NCI-H69 (cell line): ENCODE data around the gene RNASEL.
"Not testable (repeated sequence)": the region's sequence is repeated elsewhere in the genome, so short reads cannot be mapped to it uniquely, and the experiment has no call there.

Experiments used
- DNase-seq: peaks from one replicate; lab custom pipeline; 2025; lab: John Stamatoyannopoulos, UW

Gene RNASEL

GRCh38 chr1:182588500-182589396 is at the start of gene RNASEL:
RNASEL (minus strand) TSS chr1:182589256; CDS start chr1:182586806, 2,450 bp downstream.
- DNase-seq, result peak; percentile 78

GRCh38 chr1:182637769-182638168 is 48.7 kb upstream of the RNASEL start:
- no peak for DNase-seq

GRCh38 chr1:182635871-182636270 is 46.8 kb upstream of the RNASEL start:
- DNase-seq, result peak; percentile 54

GRCh38 chr1:182634306-182635072 is 45.4 kb upstream of the RNASEL start:
- DNase-seq, result peak; percentile 88

- peak; percentile 100 for DNase-seq
Measured at GRCh38 chr1:182633657-182634281, 44.7 kb upstream of the RNASEL start.

- no peak for DNase-seq
Measured at GRCh38 chr1:182633031-182633430, 44.0 kb upstream of the RNASEL start.

GRCh38 chr1:182632441-182632857 is 43.4 kb upstream of the RNASEL start:
- DNase-seq, result not testable (repeated sequence)

- no peak for DNase-seq
Measured at GRCh38 chr1:182631954-182632353, 42.9 kb upstream of the RNASEL start.

GRCh38 chr1:182631053-182631677 is 42.1 kb upstream of the RNASEL start:
- DNase-seq, result peak; percentile 52

- DNase-seq, result no peak
Measured at GRCh38 chr1:182630586-182630985, 41.5 kb upstream of the RNASEL start.

- DNase-seq, result peak; percentile 53
Measured at GRCh38 chr1:182629499-182630096, 40.5 kb upstream of the RNASEL start.

GRCh38 chr1:182629080-182629479 is 40.0 kb upstream of the RNASEL start:
- DNase-seq, result peak; percentile 30

- DNase-seq, result peak; percentile 21
Measured at GRCh38 chr1:182628657-182629056, 39.6 kb upstream of the RNASEL start.

- DNase-seq, result no peak
Measured at GRCh38 chr1:182627622-182628021, 38.6 kb upstream of the RNASEL start.

GRCh38 chr1:182626527-182626926 is 37.5 kb upstream of the RNASEL start:
- no peak for DNase-seq

- DNase-seq, result peak; percentile 36
Measured at GRCh38 chr1:182625719-182626504, 36.9 kb upstream of the RNASEL start.

GRCh38 chr1:182625024-182625423 is 36.0 kb upstream of the RNASEL start:
- no peak for DNase-seq

- peak; percentile 30 for DNase-seq
Measured at GRCh38 chr1:182624577-182624976, 35.5 kb upstream of the RNASEL start.

GRCh38 chr1:182622901-182623528 is 34.0 kb upstream of the RNASEL start:
- DNase-seq, result no peak

GRCh38 chr1:182621906-182622305 is 32.9 kb upstream of the RNASEL start:
- DNase-seq, result no peak
